SW 1271 (cell line): ENCODE results near the gene CCDC24.

Experiments used
- DNase-seq, 2 experiments: peaks; one replicate each; lab custom pipeline; 2025; lab: John Stamatoyannopoulos, UW

The CCDC24 gene

GRCh38 chr1:43999455-43999854, 8.1 kb downstream of the CCDC24 start:
- no peak for DNase-seq

GRCh38 chr1:44000122-44000665, 8.8 kb downstream of the CCDC24 start:
- no peak for DNase-seq

GRCh38 chr1:44002165-44002564, 10.8 kb downstream of the CCDC24 start:
- no peak for DNase-seq

GRCh38 chr1:44002606-44003157, 11.3 kb downstream of the CCDC24 start:
- DNase-seq = no peak

- no peak for DNase-seq
These were observed 16.9 kb downstream of the CCDC24 start for GRCh38 chr1:44008259-44008658.

GRCh38 chr1:44010935-44011471, 19.6 kb downstream of the CCDC24 start:
- DNase-seq = no peak

GRCh38 chr1:44012404-44012803, 21.0 kb downstream of the CCDC24 start:
- no peak for DNase-seq

- no peak for DNase-seq
These were observed 21.7 kb downstream of the CCDC24 start for GRCh38 chr1:44012941-44013609.

- DNase-seq = no peak
These were observed 22.6 kb downstream of the CCDC24 start for GRCh38 chr1:44013949-44014348.

- no peak for DNase-seq
These were observed 23.1 kb downstream of the CCDC24 start for GRCh38 chr1:44014365-44015104.

GRCh38 chr1:44015206-44015605, 23.8 kb downstream of the CCDC24 start:
- DNase-seq = no peak

- no peak for DNase-seq
These were observed 24.9 kb downstream of the CCDC24 start for GRCh38 chr1:44016041-44016889.

- no peak for DNase-seq
These were observed 25.5 kb downstream of the CCDC24 start for GRCh38 chr1:44016890-44017400.

- no peak for DNase-seq
These were observed 28.1 kb downstream of the CCDC24 start for GRCh38 chr1:44019466-44019948.

GRCh38 chr1:44020464-44020863, 29.1 kb downstream of the CCDC24 start:
- DNase-seq = no peak

- DNase-seq = no peak
These were observed 29.8 kb downstream of the CCDC24 start for GRCh38 chr1:44021156-44021555.

- no peak for DNase-seq
These were observed 30.4 kb downstream of the CCDC24 start for GRCh38 chr1:44021581-44022321.

GRCh38 chr1:44024031-44024902, 32.9 kb downstream of the CCDC24 start:
- no peak for DNase-seq

GRCh38 chr1:44024903-44025525, 33.6 kb downstream of the CCDC24 start:
- no peak for DNase-seq
